IPS-18c (cell line): Measurements from ENCODE around the gene STAG2.
A peak's percentile ranks its signal among the peaks of the same experiment; 100 is the strongest.
"Not testable (repeated sequence)": the region's sequence is repeated elsewhere in the genome, so short reads cannot be mapped to it uniquely, and the experiment has no call there.

Experiments
- H3K4me3 ChIP-seq: 2 replicates; pipeline ENCODE4 v1.7.0; 2013; ENCODE audit warnings: low read depth, mild to moderate bottlenecking, low read length, moderate library complexity; ENCODE audit not compliant: insufficient read depth
- H3K9me3 ChIP-seq: one replicate; pipeline ENCODE4 v1.6.1; 2013; ENCODE audit warnings: mild to moderate bottlenecking, low read length, moderate library complexity; ENCODE audit not compliant: control insufficient read depth, insufficient read depth

Gene STAG2

GRCh38 chrX:123961268-123962005 is at the start of gene STAG2:
STAG2 (plus strand) TSS chrX:123961706; CDS start chrX:124022628, 60,922 bp downstream.
- Histone ChIP-seq H3K9me3 (peaks cover 7% of the 10 kb centered on the region), H3K4me3 (peak within 1 kb of the TSS; percentile 68)

- H3K9me3 ChIP-seq = no peaks in the 10 kb centered on the region
- no peak overlapping the region for H3K4me3 ChIP-seq
Observed at GRCh38 chrX:123917069-123917468, 44.4 kb upstream of the STAG2 start.

GRCh38 chrX:123918106-123918721 is 43.3 kb upstream of the STAG2 start:
- H3K4me3 ChIP-seq = no peak overlapping the region
- H3K9me3 ChIP-seq = no peaks in the 10 kb centered on the region

- peaks cover 2% of the 10 kb centered on the region for H3K9me3 ChIP-seq
- no peak overlapping the region for H3K4me3 ChIP-seq
Observed at GRCh38 chrX:123920105-123920785, 41.3 kb upstream of the STAG2 start.

GRCh38 chrX:123923211-123923610 is 38.3 kb upstream of the STAG2 start:
- Histone ChIP-seq H3K4me3 (no peak overlapping the region), H3K9me3 (peaks cover 4% of the 10 kb centered on the region)

GRCh38 chrX:123924186-123924585 is 37.3 kb upstream of the STAG2 start:
- H3K4me3 ChIP-seq = no peak overlapping the region
- H3K9me3 ChIP-seq = peaks cover 4% of the 10 kb centered on the region

- no peak overlapping the region for H3K4me3 ChIP-seq
- peaks cover 10% of the 10 kb centered on the region for H3K9me3 ChIP-seq
Observed at GRCh38 chrX:123927845-123928244, 33.7 kb upstream of the STAG2 start.

GRCh38 chrX:123932055-123932454 is 29.5 kb upstream of the STAG2 start:
- H3K4me3 ChIP-seq, H3K9me3 ChIP-seq: not testable (repeated sequence)

- peaks cover 2% of the 10 kb centered on the region for H3K9me3 ChIP-seq
- no peak overlapping the region for H3K4me3 ChIP-seq
Observed at GRCh38 chrX:123943074-123943473, 18.4 kb upstream of the STAG2 start.

GRCh38 chrX:123943488-123943887 is 18.0 kb upstream of the STAG2 start:
- H3K4me3 ChIP-seq = no peak overlapping the region

GRCh38 chrX:123949846-123950245 is 11.7 kb upstream of the STAG2 start:
- Histone ChIP-seq H3K9me3 (no peaks in the 10 kb centered on the region), H3K4me3 (no peak overlapping the region)

More at GRCh38 chrX:123943488-123943887, 18.0 kb upstream of the STAG2 start:
- peaks cover 2% of the 10 kb centered on the region for H3K9me3 ChIP-seq

- H3K4me3 ChIP-seq = peak overlapping the region; percentile 69
- H3K9me3 ChIP-seq = peaks cover 11% of the 10 kb centered on the region
Observed at GRCh38 chrX:123959281-123960063, 2.0 kb upstream of the STAG2 start.

GRCh38 chrX:123960956-123961267 is 594 bp upstream of the STAG2 start:
- Histone ChIP-seq H3K4me3 (peak overlapping the region; percentile 62), H3K9me3 (peaks cover 9% of the 10 kb centered on the region)

GRCh38 chrX:123962006-123962467 is 531 bp downstream of the STAG2 start:
- Histone ChIP-seq H3K9me3 (peaks cover 5% of the 10 kb centered on the region), H3K4me3 (peak overlapping the region; percentile 68)

GRCh38 chrX:123962794-123963373 is 1.4 kb downstream of the STAG2 start:
- peak overlapping the region; percentile 68 for H3K4me3 ChIP-seq
- peaks cover 5% of the 10 kb centered on the region for H3K9me3 ChIP-seq

- H3K4me3 ChIP-seq = no peak overlapping the region
- H3K9me3 ChIP-seq = peaks cover 5% of the 10 kb centered on the region
Observed at GRCh38 chrX:123964156-123964834, 2.8 kb downstream of the STAG2 start.

GRCh38 chrX:123965712-123966111 is 4.2 kb downstream of the STAG2 start:
- H3K4me3 ChIP-seq = no peak overlapping the region
- H3K9me3 ChIP-seq = peaks cover 5% of the 10 kb centered on the region
